Myocyte (in vitro differentiated cells): ENCODE measurements around the gene TRDMT1. TPM values are rescaled to one million over a fixed set of nuclear protein-coding genes. Genes with fewer than 3 reads are reported as not detected.

Source experiments
- DNase-seq: peaks from one replicate; pipeline ENCODE4 v3.0.0-alpha.2; 2012; ENCODE audit warnings: low read depth
- total RNA-seq: library from RNA; depleted of rRNA; stranded (reverse); fragments of >200 nt; gene quantifications from 2 replicates; pipeline ENCODE4 v1.2.3, GENCODE V29; 2014

The TRDMT1 gene
- total RNA-seq, 1 donor from 2014 or later, result 2.6 TPM

GRCh38 chr10:17179002-17179401 is 22.5 kb downstream of the TRDMT1 start:
- DNase-seq, result peak; percentile 37

DNA sequence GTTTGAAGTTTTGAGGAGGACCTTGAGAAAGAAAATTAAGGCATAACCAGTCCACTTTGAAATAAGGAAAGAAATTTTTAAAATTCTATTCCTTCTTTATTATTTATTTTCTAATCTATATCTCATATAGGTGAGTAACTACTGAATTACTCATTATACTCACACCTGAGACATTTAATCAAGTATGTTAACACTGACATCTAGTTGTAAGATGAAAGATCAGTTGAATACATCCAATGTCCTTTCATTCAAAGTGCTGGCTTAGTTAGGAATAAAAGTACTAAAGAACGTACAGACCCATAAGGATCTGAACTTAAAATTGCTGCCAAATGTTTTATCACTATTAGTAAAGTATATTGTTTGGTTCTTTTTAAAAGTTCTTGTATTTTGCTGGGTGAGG is 23.5 kb downstream of the TRDMT1 start:
- DNase-seq, result no peak

GRCh38 chr10:17177014-17177413 is 24.5 kb downstream of the TRDMT1 start:
- no peak for DNase-seq

DNA sequence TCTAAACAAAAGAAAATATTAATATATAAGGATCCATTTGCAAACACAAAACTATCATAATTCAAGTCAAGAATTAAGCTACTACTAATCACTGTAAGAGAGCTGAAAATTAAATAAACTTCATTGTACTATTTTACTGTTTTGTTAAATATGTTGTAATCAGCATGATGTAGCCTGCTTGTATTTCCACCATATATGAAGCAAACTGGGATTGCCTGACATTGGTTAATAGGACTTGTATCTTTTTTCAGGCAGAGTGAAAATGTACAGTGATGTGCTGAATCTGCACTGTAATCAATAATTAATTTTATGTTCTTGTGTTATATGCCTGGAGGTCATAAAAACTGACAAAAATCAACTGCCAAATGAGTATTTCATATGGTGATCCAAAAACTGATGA is 25.4 kb downstream of the TRDMT1 start:
- DNase-seq, result no peak

- peak; percentile 49 for DNase-seq
These were observed 25.9 kb downstream of the TRDMT1 start for GRCh38 chr10:17175551-17175950.

- DNase-seq, result no peak
These were observed 26.8 kb downstream of the TRDMT1 start for GRCh38 chr10:17174626-17175025.

DNA sequence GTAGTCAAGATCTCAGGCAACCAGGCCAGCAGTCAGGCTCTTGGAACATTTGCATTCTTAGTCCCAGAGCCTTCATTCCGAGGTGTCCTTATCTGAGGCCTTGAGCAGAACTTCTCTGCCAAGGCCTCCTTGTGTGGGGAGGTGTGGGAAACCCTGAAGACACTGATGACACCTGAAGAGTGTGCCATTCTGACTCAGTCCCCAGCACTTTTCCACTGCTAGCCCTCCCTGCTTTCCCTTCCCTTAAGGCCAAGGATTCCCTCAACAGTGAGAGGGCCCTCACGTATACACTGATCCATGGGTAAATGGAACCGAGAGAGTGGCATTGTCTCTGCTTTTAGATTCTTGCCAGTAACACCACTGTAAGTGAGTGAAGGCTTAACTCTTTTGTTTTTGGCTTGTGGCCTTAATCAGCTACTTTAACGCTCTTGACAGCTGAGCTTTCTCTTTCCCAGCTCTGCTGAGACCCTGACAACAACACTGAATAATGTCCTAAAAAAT is 30.3 kb downstream of the TRDMT1 start:
- peak; percentile 25 for DNase-seq

GRCh38 chr10:17169803-17170202 is 31.7 kb downstream of the TRDMT1 start:
- no peak for DNase-seq

GRCh38 chr10:17166699-17167098 is 34.8 kb downstream of the TRDMT1 start:
- DNase-seq, result no peak

DNA sequence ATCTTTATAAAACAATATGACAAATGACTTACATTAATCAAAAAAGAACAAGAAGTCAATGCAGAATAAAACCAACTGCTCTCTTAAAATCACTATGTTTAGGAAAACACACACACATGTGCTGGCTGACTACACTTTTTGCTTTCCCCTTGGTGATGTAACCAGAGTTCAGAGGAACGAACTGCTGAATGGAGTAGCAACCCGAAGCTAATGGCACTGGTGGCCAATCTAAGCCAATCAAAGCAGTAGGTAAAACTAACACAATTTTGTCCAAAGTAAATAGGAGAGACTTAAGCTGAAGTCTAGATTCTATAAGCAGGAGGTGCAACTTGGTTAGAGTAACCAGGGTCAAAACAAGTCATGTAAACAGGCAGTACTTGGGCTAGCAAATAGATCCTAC is 38.6 kb downstream of the TRDMT1 start:
- no peak for DNase-seq

- no peak for DNase-seq
These were observed 39.7 kb downstream of the TRDMT1 start for GRCh38 chr10:17161775-17162174.

DNA sequence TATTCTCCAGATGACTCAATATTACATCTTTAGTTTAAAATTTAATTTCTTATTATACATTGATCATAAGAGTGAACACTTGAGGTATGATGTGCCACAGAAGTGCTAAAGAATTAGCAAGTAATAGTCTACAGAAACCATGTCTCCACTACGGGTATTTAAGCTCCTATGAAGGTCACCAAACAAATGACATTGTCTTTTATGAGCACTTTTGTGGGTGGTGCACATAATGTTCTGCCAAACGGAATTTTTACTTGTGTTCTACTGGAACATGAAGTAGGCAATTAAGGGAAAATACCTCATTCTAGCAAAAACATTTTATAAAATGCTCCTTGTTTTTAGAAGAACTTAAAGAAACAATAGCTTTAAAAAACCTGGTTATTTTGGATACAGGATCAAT is 44.4 kb downstream of the TRDMT1 start:
- DNase-seq, result no peak

GRCh38 chr10:17155826-17156225 is 45.6 kb downstream of the TRDMT1 start:
- no peak for DNase-seq

- DNase-seq, result no peak
These were observed 47.4 kb downstream of the TRDMT1 start for GRCh38 chr10:17154116-17154515.

GRCh38 chr10:17153321-17153720 is 48.2 kb downstream of the TRDMT1 start:
- DNase-seq, result no peak

GRCh38 chr10:17151716-17152115 is 49.8 kb downstream of the TRDMT1 start:
- DNase-seq, result no peak

DNA sequence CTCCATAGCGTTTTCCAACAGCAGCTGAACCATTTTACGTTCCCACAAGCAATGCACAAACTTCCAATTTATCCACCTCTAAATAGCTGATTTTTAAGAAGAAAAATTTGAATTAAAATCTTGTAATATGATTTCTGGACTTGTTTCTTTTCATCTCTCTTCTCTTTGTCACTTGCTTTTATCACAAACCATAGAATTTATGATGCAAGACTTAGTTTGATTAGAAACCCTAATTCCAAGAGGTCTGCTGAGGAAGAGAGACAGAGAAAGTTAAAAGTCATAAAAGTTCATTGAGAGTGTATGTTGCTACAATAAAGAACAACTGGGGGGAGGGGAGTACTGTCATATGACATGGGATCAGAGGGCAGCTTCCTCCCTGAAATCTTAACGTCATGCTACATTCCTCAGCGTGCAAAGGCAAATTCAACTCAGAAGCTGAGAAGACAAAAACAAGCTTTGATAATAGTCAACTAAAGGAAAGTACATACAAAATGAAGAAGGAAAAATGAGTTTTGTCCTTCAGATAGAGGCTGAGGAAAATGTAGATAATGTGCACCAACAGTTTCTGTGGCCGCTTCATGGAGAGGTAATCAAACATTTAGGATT is 53.5 kb downstream of the TRDMT1 start:
- no peak for DNase-seq

GRCh38 chr10:17146892-17147291 is 54.6 kb downstream of the TRDMT1 start:
- DNase-seq, result no peak

- no peak for DNase-seq
These were observed 56.2 kb downstream of the TRDMT1 start for GRCh38 chr10:17145239-17145638.

GRCh38 chr10:17144757-17145156 is 56.7 kb downstream of the TRDMT1 start:
- DNase-seq, result no peak

GRCh38 chr10:17144032-17144431 is 57.4 kb downstream of the TRDMT1 start:
- no peak for DNase-seq

DNA sequence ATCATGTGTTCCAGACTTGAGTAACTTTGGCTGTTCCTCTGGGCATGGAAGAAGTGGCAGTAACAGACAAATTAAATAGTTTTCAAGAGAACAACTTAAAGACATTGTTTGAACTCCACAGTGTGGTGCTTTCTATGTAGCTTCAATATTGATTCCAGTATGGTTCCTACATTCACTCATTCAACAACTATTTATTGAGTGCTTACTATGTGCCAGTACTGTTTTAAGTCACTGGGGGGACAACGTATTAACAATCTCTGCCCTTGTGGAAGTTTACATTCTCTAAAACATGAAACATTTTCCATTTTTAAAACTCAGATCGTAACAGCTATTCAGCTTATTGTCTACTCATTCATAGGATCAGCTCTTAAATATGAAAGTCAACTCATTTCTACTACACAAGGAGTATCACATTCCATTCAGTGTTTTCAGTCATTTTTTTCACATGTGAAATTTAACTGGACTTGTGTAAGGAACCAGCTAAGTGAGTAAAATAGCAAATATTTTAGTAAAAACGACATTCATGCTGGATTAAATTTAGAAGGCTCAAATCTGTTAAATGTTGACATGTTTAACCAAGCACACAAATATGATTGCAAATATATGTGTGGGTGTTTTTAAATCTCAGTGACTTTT is 58.3 kb downstream of the TRDMT1 start:
- DNase-seq, result no peak
